Retinal pigment epithelial cell (primary cell): Measurements from ENCODE around the gene RAI14.

ENCODE experiments used
- DNase-seq: peaks from one replicate; pipeline ENCODE4 v3.0.0-alpha.2; 2010; ENCODE audit warnings: low read depth
- H3K4me3 ChIP-seq: 2 replicates; pipeline ENCODE4 v1.5.1; 2011; ENCODE audit warnings: mild to moderate bottlenecking, low read length, control low read depth, moderate library complexity
- CTCF ChIP-seq: conservative IDR thresholded peaks from 2 replicates; pipeline ENCODE4 v1.5.1; 2011; ENCODE audit warnings: low read depth, low read length, control low read depth, inconsistent platforms

The RAI14 gene

GRCh38 chr5:34656700-34657273, 659 bp downstream of the RAI14 start:
- no peak for DNase-seq
- no peak for TF ChIP-seq CTCF
- peak overlapping the region; percentile 91 for H3K4me3 ChIP-seq

DNA sequence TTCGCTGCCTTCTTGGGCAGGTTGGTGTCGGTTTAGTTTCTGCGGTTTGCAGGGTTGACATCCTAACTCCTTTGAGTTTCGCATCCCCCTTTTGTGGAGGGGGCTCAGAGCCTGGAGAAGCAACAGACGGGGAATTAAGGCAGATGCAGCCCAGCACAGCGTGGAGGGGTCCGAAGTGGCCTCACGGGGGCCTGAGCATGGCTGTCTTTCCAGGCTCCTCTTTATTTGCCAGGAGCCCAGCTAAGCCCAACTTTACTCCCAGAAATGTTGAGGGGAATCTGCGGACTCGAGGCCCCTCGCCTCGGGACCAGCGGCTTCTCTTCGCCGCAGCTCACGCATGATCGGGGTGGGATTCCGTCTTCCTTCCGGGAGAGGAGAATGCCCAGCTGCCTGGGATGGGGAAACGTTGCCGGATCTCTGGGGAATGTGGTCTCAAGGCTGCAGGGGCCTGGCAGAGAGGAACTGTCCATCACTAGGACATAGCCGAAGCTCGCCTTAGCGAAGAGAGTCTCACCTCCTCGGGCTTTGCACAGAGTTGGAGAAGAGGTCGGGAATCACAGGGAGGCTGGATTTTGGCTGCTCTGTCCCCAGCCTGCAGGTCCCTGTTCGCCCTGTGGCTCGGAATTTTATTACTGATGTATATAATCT, 1.3 kb downstream of the RAI14 start:
- no peak for TF ChIP-seq CTCF
- peak overlapping the region; percentile 91 for H3K4me3 ChIP-seq
- DNase-seq, result no peak

GRCh38 chr5:34657988-34658387, 1.9 kb downstream of the RAI14 start:
- H3K4me3 ChIP-seq, result peak overlapping the region; percentile 91
- TF ChIP-seq CTCF, result peak; percentile 31
- no peak for DNase-seq

- no peak for TF ChIP-seq CTCF
- no peak for DNase-seq
- peak overlapping the region; percentile 91 for H3K4me3 ChIP-seq
Observed at GRCh38 chr5:34659168-34659567, 3.0 kb downstream of the RAI14 start.

- no peak overlapping the region for H3K4me3 ChIP-seq
- TF ChIP-seq CTCF, result no peak
- DNase-seq, result peak; percentile 94
Observed at GRCh38 chr5:34660444-34660843, 4.3 kb downstream of the RAI14 start.

DNA sequence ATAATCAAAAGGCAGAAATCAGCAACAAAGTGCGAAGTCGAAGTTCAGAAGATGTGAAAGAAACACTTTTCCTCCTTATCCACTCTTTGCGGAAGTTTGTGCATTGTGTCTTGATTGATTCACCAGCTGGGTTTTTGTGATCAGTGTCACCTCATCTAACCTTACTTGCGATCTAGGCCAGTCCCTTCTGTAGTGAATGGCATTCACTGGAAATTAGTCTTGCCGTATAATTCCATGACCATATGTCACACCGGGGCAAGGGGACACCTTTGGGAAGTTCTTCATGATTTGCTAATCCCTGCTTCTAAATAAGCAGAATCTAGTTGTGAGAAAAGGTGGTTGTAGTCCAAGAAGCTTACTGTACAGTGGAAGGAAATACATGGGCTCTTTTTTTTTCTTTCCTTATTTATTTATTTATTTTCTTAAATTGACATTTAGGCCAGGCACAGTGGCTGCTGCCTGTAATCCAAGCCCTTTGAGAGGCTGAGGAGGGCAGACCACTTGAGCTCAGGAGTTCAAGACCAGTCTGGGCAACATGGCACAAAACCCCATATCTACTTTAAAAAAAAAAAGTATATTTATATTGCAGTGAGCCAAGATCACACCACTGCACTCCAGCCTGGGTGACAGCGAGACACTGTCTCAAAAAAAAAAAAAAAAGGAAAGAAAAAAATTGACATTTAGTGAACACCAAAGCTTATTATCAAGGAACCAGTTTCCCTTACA, 7.8 kb downstream of the RAI14 start:
- DNase-seq, result no peak
- no peak overlapping the region for H3K4me3 ChIP-seq
- no peak for TF ChIP-seq CTCF
